ENCODE measurements around the gene EPN2.

The EPN2 gene

DNA sequence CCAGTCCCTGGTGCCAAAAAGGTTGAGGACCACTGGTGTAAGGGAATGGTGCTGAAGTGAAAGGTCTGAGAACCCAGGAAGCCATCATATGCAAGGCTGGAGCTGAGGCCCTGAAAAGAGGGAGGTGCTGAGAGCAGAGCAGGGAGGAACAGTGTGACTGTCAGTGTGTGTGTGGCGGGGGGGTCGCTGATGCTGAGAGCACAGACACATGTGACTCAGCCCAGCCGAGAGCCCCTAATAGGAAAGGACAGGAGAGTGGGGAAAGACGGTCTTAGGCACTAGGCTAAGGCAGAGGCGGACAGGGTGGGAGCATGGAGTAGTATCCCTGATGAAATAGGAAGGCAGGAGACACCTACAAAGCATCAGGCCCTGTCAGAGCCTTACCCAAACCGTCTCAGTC is 124.2 kb downstream of the EPN2 start:
- H3K4me3 ChIP-seq (ENCODE audit: low read length), result no peak overlapping the region
- H3K4me1 ChIP-seq (ENCODE audit: control insufficient read depth, insufficient read depth, low read length), result peaks cover 19% of the 10 kb centered on the region
- H3K36me3 ChIP-seq (ENCODE audit: insufficient read depth, low read length), result no peaks in the 10 kb centered on the region
- H3K27me3 ChIP-seq (ENCODE audit: control insufficient read depth, insufficient read depth, low read length), result no peaks in the 10 kb centered on the region
- H3K9me3 ChIP-seq (replicated peaks; ENCODE audit: low read length), result no peaks in the 10 kb centered on the region
- peak overlapping the region; percentile 95 for H3K4me2 ChIP-seq (ENCODE audit: low read length)
- H3K9ac ChIP-seq (ENCODE audit: low read depth, low read length), result no peak overlapping the region

DNA sequence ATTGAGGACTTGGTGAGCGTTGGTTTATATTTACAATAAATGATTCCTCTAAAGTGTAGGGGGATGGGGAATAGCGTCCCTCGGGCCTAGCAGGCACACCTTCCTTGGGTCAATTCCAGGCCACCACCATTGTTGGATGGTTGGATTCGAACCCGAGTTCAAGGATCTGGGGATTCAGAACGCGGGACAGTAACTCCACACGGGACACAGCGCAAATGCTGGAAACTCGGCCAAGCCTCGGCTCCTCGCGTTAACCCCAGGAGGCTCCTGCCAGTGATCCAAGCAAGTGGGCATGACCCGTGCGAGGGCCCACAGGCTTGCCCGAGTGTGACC is 124.7 kb downstream of the EPN2 start:
- Histone ChIP-seq H3K9ac (ENCODE audit: low read depth, low read length) (peak overlapping the region; percentile 78), H3K4me3 (ENCODE audit: low read length) (peak overlapping the region; percentile 92), H3K4me1 (ENCODE audit: control insufficient read depth, insufficient read depth, low read length) (peaks cover 19% of the 10 kb centered on the region), H3K27me3 (ENCODE audit: control insufficient read depth, insufficient read depth, low read length) (no peaks in the 10 kb centered on the region), H3K36me3 (ENCODE audit: insufficient read depth, low read length) (no peaks in the 10 kb centered on the region), H3K4me2 (ENCODE audit: low read length) (peak overlapping the region; percentile 95), H3K9me3 (replicated peaks; ENCODE audit: low read length) (no peaks in the 10 kb centered on the region)

DNA sequence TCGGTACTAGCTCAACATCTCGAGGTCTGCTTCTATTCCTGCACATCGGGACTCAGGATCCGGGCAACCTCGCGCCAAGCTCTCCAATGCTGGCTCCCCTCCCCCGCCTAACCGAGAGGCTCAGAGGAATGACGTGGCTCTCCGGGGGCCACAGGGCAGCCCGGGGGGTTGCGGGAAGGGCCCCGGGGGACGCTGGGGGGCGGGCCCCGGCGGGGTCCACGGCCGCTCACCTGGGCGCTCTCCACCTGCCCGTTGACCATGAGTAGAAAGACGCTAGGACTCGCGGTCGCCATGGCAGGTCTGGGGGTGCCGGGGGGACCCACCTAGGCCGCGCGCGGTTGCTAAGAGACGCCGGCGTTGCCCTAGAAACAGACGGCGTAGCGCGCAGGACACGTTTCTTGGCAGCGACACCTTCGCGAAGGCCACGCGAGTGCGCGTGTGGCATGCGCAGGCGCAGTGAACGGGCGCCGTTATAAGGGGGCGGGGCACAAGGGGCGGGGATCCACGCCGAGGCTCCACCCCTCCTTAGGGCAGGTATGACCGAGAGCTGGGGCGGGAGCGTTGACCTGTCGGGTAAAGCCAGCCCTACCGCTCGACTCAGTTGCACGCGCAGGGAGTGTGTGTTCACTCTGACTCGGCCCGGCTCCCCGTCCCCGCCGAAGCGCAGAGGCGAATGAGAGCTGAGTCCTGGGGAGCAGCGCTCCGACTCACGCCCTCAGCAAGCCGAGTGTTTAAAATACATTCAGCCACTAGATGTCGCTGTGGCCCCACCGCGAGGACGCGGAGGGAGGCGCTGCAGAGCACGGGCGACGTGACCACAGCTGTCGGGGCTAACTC is 125.3 kb downstream of the EPN2 start, which contains the start of gene B9D1:
TSS of gene B9D1 (minus strand) at position 447 of the 837 bp plus-strand sequence. CDS start at position 293, 154 bp downstream.
- Histone ChIP-seq H3K4me3 (ENCODE audit: low read length) (peak within 1 kb of the TSS; percentile 92), H3K9ac (ENCODE audit: low read depth, low read length) (peak within 1 kb of the TSS; percentile 78), H3K9me3 (replicated peaks; ENCODE audit: low read length) (no peaks in the 10 kb centered on the region), H3K4me1 (ENCODE audit: control insufficient read depth, insufficient read depth, low read length) (peaks cover 19% of the 10 kb centered on the region), H3K27me3 (ENCODE audit: control insufficient read depth, insufficient read depth, low read length) (no peaks in the 10 kb centered on the region), H3K4me2 (ENCODE audit: low read length) (peak within 1 kb of the TSS; percentile 95), H3K36me3 (ENCODE audit: insufficient read depth, low read length) (no peaks in the 10 kb centered on the region)

DNA sequence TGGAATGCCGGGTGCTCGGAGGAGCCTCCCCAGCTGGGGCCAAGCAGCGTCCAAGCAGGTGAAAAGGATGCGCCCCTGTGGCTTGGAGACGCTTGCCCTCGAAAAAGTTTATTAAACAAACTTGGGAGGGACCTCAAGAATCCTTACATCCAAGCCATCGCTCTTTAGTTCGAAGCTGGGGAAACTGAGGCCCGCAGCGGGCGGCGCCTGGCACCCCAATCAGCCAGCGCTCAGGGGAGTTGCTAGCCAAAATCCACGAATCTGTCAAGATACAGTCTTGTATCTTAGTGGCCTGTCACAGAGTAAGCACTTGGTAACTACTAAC is 125.9 kb downstream of the EPN2 start:
- peak overlapping the region; percentile 92 for H3K4me3 ChIP-seq (ENCODE audit: low read length)

DNA sequence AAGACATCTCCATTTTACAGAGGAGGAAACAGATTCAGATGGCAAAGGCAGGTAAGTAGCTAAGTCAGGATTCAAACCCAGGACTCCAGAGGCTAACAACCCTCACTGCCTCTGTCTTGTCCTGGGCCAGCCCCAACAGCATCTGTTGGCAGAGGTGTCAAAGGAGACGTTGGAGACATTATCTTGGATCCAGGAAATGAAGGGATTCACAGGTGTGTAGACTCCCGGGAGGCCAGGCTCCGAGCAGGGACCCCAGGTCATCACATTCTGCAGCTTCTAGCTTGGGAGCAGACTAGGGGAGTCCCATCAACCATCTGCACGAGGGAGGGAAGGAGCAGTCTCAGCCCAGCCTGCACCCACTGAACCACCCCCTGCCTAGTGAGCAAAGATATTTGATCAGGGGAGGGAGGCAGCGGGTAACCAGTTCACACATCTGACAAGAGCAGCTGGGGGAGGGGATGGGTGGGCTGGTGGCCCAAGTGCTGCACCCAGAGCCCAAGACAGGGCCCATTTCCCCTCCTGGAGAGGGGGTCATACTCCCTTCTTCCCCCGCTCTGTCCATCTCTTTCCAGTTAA is 126.4 kb downstream of the EPN2 start:
- Histone ChIP-seq H3K9ac (ENCODE audit: low read depth, low read length) (no peak overlapping the region), H3K27me3 (ENCODE audit: control insufficient read depth, insufficient read depth, low read length) (no peaks in the 10 kb centered on the region), H3K36me3 (ENCODE audit: insufficient read depth, low read length) (no peaks in the 10 kb centered on the region), H3K9me3 (replicated peaks; ENCODE audit: low read length) (no peaks in the 10 kb centered on the region), H3K4me1 (ENCODE audit: control insufficient read depth, insufficient read depth, low read length) (peaks cover 24% of the 10 kb centered on the region), H3K4me2 (ENCODE audit: low read length) (no peak overlapping the region), H3K4me3 (ENCODE audit: low read length) (no peak overlapping the region)

More for the DNA sequence above, 125.9 kb downstream of the EPN2 start:
- Histone ChIP-seq H3K36me3 (ENCODE audit: insufficient read depth, low read length) (no peaks in the 10 kb centered on the region), H3K4me1 (ENCODE audit: control insufficient read depth, insufficient read depth, low read length) (peaks cover 20% of the 10 kb centered on the region), H3K9me3 (replicated peaks; ENCODE audit: low read length) (no peaks in the 10 kb centered on the region), H3K27me3 (ENCODE audit: control insufficient read depth, insufficient read depth, low read length) (no peaks in the 10 kb centered on the region), H3K4me2 (ENCODE audit: low read length) (peak overlapping the region; percentile 95), H3K9ac (ENCODE audit: low read depth, low read length) (no peak overlapping the region)

DNA sequence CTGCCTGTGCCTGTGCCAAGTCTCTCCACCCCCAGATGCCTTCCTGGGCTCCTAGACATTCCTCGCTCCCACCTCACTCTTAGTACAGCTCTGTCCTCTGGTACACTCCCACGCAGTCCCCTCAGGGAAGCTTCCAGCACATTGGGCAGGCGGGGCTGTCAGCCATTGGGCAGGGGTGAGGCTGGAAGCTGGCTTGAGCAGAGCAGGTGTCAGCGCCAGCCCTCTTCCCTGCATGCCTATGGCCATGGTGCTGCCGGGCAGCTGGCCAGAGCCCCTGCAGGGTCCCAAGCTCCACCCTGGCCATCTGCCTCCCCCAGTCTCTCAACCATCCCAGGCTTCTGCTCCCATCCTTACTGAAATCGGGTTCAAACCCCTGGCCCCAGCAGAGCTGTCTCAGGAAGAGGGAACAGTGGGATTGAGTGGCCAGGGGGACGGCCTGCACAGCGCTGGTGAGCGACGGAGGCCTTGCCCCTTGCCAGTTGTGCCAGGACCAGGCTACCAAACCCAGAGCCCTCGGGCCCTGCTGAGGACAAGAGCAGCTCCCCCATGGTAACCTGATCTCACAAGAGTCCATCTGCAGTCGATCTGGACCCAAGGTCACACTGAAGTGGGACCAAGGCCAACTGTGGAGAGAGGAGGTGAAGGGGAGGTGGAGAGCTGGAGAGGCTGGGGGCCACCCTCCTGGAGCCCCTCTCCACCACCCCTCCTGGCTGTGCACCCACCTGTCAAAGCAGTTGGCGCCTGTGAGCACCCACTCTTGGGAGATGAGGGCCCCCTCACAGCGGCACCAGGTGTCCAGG is 127.7 kb downstream of the EPN2 start:
- Histone ChIP-seq H3K27me3 (ENCODE audit: control insufficient read depth, insufficient read depth, low read length) (no peaks in the 10 kb centered on the region), H3K4me2 (ENCODE audit: low read length) (peak overlapping the region; percentile 10), H3K9ac (ENCODE audit: low read depth, low read length) (no peak overlapping the region), H3K36me3 (ENCODE audit: insufficient read depth, low read length) (no peaks in the 10 kb centered on the region), H3K4me3 (ENCODE audit: low read length) (no peak overlapping the region), H3K9me3 (replicated peaks; ENCODE audit: low read length) (no peaks in the 10 kb centered on the region), H3K4me1 (ENCODE audit: control insufficient read depth, insufficient read depth, low read length) (peaks cover 29% of the 10 kb centered on the region)

DNA sequence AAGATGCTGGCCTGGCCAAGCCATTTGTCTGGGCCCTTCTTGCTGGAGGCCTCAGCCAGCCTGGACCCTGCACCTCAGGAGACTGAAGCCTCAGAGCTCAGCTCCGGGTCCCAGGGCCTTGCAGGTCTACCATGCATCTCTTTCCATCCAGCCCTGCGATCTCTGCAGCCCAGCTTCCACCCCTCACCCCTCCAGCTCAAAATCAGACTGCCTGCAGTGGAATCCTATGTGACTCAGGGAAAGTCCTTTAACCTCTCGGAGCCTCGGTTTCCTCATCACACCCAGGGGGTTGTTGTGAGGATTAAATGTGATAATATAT is 128.3 kb downstream of the EPN2 start:
- Histone ChIP-seq H3K4me3 (ENCODE audit: low read length) (no peak overlapping the region), H3K27me3 (ENCODE audit: control insufficient read depth, insufficient read depth, low read length) (no peaks in the 10 kb centered on the region), H3K9me3 (replicated peaks; ENCODE audit: low read length) (no peaks in the 10 kb centered on the region), H3K9ac (ENCODE audit: low read depth, low read length) (no peak overlapping the region), H3K4me2 (ENCODE audit: low read length) (no peak overlapping the region), H3K4me1 (ENCODE audit: control insufficient read depth, insufficient read depth, low read length) (peaks cover 33% of the 10 kb centered on the region), H3K36me3 (ENCODE audit: insufficient read depth, low read length) (no peaks in the 10 kb centered on the region)

DNA sequence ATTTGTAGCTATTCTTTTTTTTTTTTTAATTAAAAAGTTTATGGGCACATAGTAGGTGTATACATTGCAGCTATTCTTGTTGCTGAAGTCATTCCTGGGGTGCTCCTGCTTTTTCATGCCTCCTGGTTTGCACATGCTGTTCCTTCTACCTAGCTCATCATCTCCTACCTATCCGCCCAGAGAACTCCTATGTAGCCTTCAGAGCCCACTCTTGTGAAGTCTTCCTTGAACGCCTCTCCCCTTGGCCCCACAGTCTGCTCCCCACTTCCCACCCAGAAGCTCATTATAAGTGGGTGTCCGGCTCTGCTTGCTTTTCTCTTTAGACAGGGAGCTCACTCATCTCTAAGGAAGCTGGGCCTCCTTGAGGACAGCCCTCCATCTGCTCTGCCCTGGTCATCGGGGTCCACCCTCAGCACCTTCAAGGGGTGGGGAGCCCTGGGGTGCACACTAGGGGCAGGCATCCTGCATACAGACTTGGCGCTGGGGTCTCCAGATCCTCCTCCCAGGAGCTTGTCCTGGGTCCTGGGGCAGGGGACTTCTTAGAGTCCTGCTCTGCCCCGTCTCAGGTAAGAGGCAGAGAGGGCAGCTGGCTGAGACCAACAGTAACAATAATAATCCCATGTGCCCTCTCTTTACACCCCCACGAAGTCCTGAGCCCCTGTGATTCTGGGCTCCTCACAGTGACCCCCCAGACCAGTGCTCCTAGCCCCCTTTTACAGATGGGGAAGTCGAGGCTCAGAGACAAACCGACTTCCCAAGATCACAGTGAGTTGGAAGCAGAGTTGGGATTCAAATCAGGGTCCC is 128.9 kb downstream of the EPN2 start:
- Histone ChIP-seq H3K4me2 (ENCODE audit: low read length) (no peak overlapping the region), H3K9ac (ENCODE audit: low read depth, low read length) (no peak overlapping the region), H3K4me3 (ENCODE audit: low read length) (no peak overlapping the region)

DNA sequence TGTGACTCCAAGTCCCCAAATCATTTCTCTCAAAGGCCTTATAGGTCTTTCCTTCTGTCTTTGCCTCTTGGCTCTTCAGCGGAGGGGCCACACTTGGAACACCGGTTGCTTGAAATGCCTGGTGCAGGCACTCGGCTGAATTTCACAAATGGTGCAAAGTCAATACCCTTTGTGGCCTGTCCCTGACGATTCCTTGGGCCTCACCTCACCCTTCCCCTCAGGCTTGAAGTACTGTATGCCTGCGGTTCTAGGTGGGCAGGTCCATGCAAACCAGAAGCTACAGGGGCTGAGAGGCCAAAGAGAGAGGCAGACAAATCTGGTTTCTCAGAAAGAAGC is 129.4 kb downstream of the EPN2 start:
- H3K4me1 ChIP-seq (ENCODE audit: control insufficient read depth, insufficient read depth, low read length), result peaks cover 40% of the 10 kb centered on the region
- no peaks in the 10 kb centered on the region for H3K9me3 ChIP-seq (replicated peaks; ENCODE audit: low read length)
- H3K4me2 ChIP-seq (ENCODE audit: low read length), result no peak overlapping the region
- H3K36me3 ChIP-seq (ENCODE audit: insufficient read depth, low read length), result no peaks in the 10 kb centered on the region
- no peaks in the 10 kb centered on the region for H3K27me3 ChIP-seq (ENCODE audit: control insufficient read depth, insufficient read depth, low read length)
- no peak overlapping the region for H3K4me3 ChIP-seq (ENCODE audit: low read length)
- H3K9ac ChIP-seq (ENCODE audit: low read depth, low read length), result no peak overlapping the region

More for the DNA sequence above, 128.9 kb downstream of the EPN2 start:
- Histone ChIP-seq H3K36me3 (ENCODE audit: insufficient read depth, low read length) (no peaks in the 10 kb centered on the region), H3K9me3 (replicated peaks; ENCODE audit: low read length) (no peaks in the 10 kb centered on the region), H3K27me3 (ENCODE audit: control insufficient read depth, insufficient read depth, low read length) (no peaks in the 10 kb centered on the region), H3K4me1 (ENCODE audit: control insufficient read depth, insufficient read depth, low read length) (peaks cover 39% of the 10 kb centered on the region)

DNA sequence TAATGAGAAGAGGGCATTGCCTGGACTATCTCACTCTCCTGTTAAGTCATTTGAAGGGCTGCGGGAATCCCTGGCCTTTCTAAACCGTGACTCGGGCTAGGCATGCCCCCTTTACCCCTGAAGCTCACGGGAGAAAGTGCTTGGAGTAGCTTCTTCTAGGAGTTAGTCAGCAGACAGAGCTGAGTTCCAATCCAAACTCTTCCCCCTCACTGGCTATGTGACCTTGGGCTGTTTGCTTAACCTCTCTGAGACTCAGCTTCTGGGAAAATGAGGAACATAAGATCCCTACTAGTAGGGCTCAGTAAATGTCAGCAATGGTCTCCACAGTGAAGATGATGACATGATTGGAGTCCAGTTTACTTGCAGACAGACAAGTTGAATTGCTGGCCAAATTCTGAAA is 131.1 kb downstream of the EPN2 start:
- no peak overlapping the region for H3K4me3 ChIP-seq (ENCODE audit: low read length)
- no peak overlapping the region for H3K9ac ChIP-seq (ENCODE audit: low read depth, low read length)
- no peak overlapping the region for H3K4me2 ChIP-seq (ENCODE audit: low read length)
- no peaks in the 10 kb centered on the region for H3K36me3 ChIP-seq (ENCODE audit: insufficient read depth, low read length)
- H3K9me3 ChIP-seq (replicated peaks; ENCODE audit: low read length), result no peaks in the 10 kb centered on the region
- peaks cover 33% of the 10 kb centered on the region for H3K4me1 ChIP-seq (ENCODE audit: control insufficient read depth, insufficient read depth, low read length)
- H3K27me3 ChIP-seq (ENCODE audit: control insufficient read depth, insufficient read depth, low read length), result no peaks in the 10 kb centered on the region

DNA sequence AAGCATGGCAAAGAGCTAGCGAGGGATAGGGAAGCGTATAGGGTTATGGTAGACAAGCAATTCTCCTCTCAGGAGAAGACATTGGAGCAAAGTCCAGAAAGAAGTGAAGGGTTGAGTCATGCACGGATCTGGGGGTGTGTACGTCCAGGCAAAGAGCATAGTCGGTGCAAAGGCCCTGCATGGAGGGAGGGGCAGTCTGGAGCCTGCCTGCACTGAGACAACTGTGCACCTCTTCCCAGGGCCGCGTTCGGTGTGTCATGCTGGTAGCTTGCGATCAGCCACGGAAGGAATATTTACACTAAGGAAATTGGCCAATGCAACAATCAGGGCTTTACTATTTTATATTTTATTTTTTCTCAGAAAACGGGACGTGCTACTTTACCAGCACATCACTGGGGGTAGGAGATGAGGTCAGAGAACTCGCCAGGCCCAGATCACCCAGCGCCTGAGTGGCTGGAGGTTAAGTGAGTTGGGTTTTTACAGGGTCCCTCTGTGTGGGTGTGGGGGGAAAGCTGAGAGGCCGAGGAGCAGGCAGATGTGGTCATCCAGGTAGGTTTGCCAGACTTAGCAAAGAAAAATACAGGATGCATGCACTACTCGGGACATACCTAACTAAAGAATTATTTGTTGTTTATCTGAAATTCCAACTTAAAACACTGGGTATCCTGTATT is 132.1 kb downstream of the EPN2 start:
- Histone ChIP-seq H3K4me3 (ENCODE audit: low read length) (no peak overlapping the region), H3K27me3 (ENCODE audit: control insufficient read depth, insufficient read depth, low read length) (no peaks in the 10 kb centered on the region), H3K9ac (ENCODE audit: low read depth, low read length) (no peak overlapping the region), H3K9me3 (replicated peaks; ENCODE audit: low read length) (no peaks in the 10 kb centered on the region), H3K4me1 (ENCODE audit: control insufficient read depth, insufficient read depth, low read length) (peaks cover 31% of the 10 kb centered on the region), H3K36me3 (ENCODE audit: insufficient read depth, low read length) (no peaks in the 10 kb centered on the region), H3K4me2 (ENCODE audit: low read length) (no peak overlapping the region)

All from skeletal muscle satellite cell (primary cell).